SJCRH30 (cell line): ENCODE data around the gene ERG28. TPM values are rescaled to one million over a fixed set of nuclear protein-coding genes. Genes with fewer than 3 reads are reported as not detected.

Experiments used
- DNase-seq, 2 experiments: peaks; one replicate each; pipeline ENCODE4 v3.0.0-alpha.2; 2015 to 2020
- H3K27ac ChIP-seq: fragments of 250-450 bp; sonication (Bioruptor Pico); 2 replicates; pipeline ENCODE4 v1.5.1; 2020; ENCODE audit warnings: mild to moderate bottlenecking, moderate library complexity
- H3K27me3 ChIP-seq: fragments of 250-450 bp; sonication (Bioruptor Pico); 2 replicates; pipeline ENCODE4 v1.5.1; 2020; ENCODE audit warnings: mild to moderate bottlenecking, moderate library complexity
- H3K36me3 ChIP-seq: fragments of 250-450 bp; sonication (Bioruptor Pico); 2 replicates; pipeline ENCODE4 v1.5.1; 2020; ENCODE audit warnings: mild to moderate bottlenecking, moderate library complexity
- H3K4me1 ChIP-seq: fragments of 250-450 bp; sonication (Bioruptor Pico); 2 replicates; pipeline ENCODE4 v1.5.1; 2020; ENCODE audit warnings: mild to moderate bottlenecking, moderate library complexity
- H3K4me3 ChIP-seq: fragments of 250-450 bp; sonication (Bioruptor Pico); 2 replicates; pipeline ENCODE4 v1.5.1; 2020; ENCODE audit warnings: mild to moderate bottlenecking, moderate library complexity
- H3K9me3 ChIP-seq: fragments of 250-450 bp; sonication (Bioruptor Pico); replicated peaks from 2 replicates; pipeline ENCODE4 v1.5.1; 2020; ENCODE audit warnings: mild to moderate bottlenecking, moderate library complexity
- total RNA-seq: library from RNA; depleted of rRNA; stranded (reverse); fragments of >200 nt; shearing (Covaris generic); gene quantifications from 2 replicates; pipeline ENCODE4 v1.2.3, GENCODE V29; 2014

The ERG28 gene
- total RNA-seq, 1 experiment from 2014 or later = 14.1 TPM

DNA sequence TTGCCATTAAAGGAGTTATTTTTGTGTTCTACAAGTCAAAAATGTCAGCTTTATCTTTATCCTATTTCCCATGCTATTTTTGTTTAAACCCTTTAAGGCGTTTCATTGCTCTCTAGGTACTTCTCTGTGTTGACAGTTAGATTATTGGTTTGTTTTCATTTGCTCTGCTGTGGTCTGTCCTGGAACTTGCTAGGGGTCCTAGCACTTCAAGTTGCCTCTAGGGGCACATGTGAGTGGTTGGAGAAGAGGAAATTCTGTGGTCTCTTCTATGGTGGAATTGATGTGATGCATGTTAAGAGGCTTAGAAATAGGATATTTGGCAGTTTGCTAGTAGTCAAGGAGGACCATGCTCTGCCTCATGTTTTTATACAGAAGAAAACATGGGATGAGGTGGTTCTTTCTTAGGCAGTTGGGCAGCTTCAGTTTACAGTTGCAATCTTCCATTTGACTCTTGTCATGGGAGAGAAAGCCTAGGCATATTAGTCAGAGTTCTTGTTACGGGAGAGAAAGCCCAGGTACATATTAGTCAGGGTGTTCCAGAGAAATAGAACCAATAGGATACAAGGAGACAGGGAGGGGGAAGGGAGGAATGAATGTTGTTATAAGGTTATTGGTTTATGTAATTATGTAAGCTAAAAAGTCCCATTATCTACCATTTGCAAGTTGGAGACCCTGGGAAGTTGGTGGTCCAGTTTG, 14.7 kb upstream of the ERG28 start:
- peak; percentile 29 to 51 for DNase-seq
- Histone ChIP-seq H3K9me3 (no peaks in the 10 kb centered on the region), H3K36me3 (peaks cover 24% of the 10 kb centered on the region), H3K4me1 (no peaks in the 10 kb centered on the region; the same call in 1 of the 2 replicates), H3K27me3 (no peaks in the 10 kb centered on the region), H3K27ac (no peak overlapping the region), H3K4me3 (no peak overlapping the region)

DNA sequence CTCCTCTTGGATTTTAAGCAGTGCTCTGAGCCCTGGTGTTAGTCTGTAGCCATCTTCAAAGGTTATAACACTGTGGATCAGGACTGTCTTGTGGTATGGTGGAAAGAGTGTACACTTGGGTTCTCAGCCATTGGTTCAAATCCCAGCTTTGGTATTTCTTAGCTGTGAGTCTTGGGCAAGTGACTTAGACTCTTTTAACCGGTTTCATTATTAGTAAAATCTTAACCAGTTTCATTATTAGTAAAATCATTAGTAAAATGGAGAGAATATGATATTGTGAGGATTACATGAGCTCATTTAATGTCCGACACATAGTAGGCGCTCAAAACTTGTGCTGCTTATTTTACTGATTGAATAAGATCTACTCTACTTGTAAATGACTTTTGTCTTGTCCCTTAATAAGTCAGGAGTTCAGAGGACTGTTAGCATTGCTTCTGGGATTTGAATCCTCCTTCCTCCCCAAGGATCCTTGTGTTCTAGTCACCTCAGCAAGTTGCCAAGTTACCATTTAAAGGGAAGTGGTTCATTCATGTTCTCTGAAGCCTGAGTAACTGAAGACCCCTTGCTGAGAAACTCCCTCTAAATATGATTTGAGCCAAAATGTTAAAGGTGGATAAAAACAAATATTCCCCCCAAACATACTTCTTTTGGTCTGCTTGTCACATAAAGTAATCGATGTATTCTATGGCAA, 12.8 kb upstream of the ERG28 start:
- H3K4me1 ChIP-seq = no peaks in the 10 kb centered on the region; the same call in 1 of the 2 replicates
- DNase-seq = no peak
- H3K9me3 ChIP-seq = no peaks in the 10 kb centered on the region
- H3K36me3 ChIP-seq = peaks cover 31% of the 10 kb centered on the region
- H3K27me3 ChIP-seq = no peaks in the 10 kb centered on the region
- H3K27ac ChIP-seq = no peak overlapping the region
- no peak overlapping the region for H3K4me3 ChIP-seq

DNA sequence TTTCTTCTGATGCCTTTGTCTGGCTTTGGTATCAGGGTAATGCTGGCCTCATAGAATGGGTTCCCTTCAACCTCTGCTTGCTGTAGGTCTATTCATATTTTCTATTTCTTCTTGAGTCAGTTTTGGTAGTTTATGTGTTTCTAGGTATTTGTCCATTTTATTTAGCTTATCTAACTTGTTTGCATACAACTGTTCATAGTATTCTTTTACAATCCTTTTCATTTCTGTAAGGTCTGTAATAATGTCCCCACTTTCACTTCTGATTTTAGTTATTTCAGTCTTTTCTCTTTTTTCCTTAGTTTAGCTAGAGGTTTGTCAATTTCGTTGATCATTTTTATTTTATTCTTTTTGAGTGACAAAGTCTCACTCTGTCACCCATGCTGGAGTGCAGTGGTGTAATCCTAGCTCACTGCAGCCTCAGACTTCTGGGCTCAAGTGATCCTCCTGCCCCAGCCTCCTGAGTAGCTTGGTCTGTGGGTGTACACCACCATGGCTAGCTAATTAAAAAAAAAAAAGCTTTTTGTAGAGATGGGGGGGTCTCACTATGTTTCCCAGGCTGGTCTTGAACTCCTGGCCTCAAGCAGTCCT, 12.0 kb upstream of the ERG28 start:
- H3K36me3 ChIP-seq = peaks cover 33% of the 10 kb centered on the region
- no peaks in the 10 kb centered on the region; the same call in 1 of the 2 replicates for H3K4me1 ChIP-seq
- no peak overlapping the region for H3K27ac ChIP-seq
- no peaks in the 10 kb centered on the region for H3K9me3 ChIP-seq
- no peaks in the 10 kb centered on the region for H3K27me3 ChIP-seq
- H3K4me3 ChIP-seq = no peak overlapping the region
- no peak for DNase-seq

DNA sequence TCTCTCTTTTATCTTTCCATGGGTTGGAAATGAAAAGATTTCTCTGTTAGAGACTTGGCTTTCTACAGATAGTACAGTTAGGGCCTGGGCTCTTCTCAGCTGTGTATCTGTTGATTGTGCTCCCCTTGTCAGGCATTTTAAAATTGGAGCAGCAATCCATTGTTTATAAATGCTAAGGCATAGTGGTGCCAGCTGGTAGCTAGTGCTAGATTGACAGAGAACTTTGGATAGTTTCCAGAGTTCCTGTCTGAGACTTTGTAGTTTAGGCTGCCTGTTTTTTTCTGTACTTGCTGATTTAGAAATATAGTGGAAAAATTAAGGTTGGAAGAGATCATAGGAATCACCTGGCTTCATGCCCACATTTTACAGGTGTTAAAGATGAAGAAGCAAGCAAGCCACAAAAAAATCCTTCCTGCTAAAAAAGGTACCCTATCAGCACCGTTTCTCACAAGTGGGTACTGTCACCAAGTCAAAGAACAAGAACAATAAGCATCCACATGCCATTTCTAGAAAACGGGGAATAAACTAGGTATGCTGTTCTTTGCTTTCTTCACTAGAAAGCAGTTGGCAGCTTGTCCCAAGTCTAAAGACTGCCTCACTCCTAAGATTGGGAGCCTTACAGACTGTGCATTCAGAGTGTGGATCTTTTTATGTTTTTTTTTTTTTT, 6.6 kb upstream of the ERG28 start:
- no peak for DNase-seq
- no peaks in the 10 kb centered on the region; the same call in 1 of the 2 replicates for H3K4me1 ChIP-seq
- peaks cover 28% of the 10 kb centered on the region for H3K36me3 ChIP-seq
- no peaks in the 10 kb centered on the region for H3K27me3 ChIP-seq
- no peak overlapping the region for H3K27ac ChIP-seq
- H3K9me3 ChIP-seq = no peaks in the 10 kb centered on the region
- H3K4me3 ChIP-seq = no peak overlapping the region

DNA sequence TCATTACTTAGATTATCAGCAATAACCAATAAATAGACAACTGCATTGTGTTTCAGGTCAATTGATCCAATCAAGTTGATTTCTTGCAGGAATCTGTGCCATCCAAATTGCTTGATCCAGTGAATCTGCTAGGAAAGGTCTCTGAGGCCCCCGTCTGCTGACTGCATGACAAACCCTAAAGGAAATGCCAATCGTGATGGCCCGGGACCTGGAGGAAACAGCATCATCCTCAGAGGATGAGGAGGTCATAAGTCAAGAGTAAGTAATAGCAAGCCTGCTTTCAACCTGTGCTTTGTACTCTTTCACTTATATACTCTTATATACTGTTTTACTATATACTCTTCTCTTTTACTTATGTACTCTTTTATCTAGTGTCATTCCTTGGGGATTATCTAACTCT, 2.3 kb upstream of the ERG28 start:
- Histone ChIP-seq H3K36me3 (peaks cover 4% of the 10 kb centered on the region; the same call in 1 of the 2 replicates), H3K4me3 (no peak overlapping the region), H3K9me3 (no peaks in the 10 kb centered on the region), H3K4me1 (no peaks in the 10 kb centered on the region; the same call in 1 of the 2 replicates), H3K27ac (no peak overlapping the region), H3K27me3 (no peaks in the 10 kb centered on the region)
- no peak for DNase-seq

DNA sequence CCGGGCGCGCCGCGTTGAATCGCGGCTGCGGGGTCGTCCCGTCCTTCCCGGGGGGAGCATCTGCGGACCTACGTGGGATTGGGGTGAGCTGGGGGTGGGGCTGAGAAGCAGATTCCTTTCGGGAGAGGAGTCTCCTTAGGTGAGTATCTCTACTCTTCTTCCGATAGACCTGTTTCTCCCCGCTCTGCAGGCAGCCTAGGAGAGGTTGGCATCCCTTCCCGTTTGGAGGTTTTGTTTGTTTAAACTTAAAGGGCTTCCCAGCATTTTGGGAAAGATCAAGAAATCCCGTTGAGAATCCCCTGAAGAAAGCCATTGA, 781 bp upstream of the ERG28 start:
- no peak for DNase-seq
- Histone ChIP-seq H3K4me3 (peak overlapping the region; percentile 95), H3K27me3 (no peaks in the 10 kb centered on the region), H3K9me3 (no peaks in the 10 kb centered on the region), H3K27ac (peak overlapping the region; percentile 43), H3K36me3 (peaks cover 4% of the 10 kb centered on the region; the same call in 1 of the 2 replicates), H3K4me1 (no peaks in the 10 kb centered on the region)

DNA sequence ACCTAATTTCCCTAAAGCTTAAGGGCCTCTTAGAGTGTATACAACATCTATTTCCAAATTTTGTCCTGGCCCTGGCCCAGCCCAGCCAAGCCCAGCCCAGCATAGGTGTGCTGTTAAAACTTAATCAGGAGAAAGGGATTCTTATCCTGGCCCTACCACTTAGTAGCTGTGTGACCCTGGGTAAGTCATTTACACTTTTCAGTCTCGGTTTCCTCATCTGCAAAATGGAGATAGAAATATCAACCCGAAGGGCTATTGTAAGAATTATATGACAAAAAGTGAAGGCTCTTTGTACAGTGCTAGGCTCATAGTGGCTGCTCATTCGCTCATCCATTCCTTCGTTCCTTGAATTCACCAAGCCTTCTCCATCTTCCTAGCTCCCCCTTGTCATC, 442 bp downstream of the ERG28 start:
- no peak for DNase-seq
- peaks cover 6% of the 10 kb centered on the region; the same call in 1 of the 2 replicates for H3K36me3 ChIP-seq
- H3K9me3 ChIP-seq = no peaks in the 10 kb centered on the region
- H3K27me3 ChIP-seq = no peaks in the 10 kb centered on the region
- no peaks in the 10 kb centered on the region for H3K4me1 ChIP-seq
- no peak overlapping the region for H3K27ac ChIP-seq
- peak overlapping the region; percentile 95 for H3K4me3 ChIP-seq

DNA sequence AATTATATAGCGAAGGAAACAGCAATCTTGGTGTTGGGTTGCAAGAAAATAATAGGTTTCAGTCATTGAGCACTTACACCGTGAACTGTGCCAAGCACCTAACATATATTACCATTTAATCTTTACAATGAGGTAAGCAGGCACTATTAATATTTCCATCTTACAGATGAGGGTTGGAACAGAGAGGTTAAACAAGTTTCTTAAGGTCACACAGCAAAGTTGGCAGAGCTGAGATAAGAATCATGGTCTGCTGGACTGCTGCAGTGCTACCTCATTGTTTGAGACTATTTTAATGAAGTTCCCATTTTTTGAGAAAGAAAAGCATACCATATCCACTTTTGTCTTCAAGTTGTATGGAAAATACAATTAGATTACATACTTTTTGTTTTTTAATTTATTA, 1.7 kb downstream of the ERG28 start:
- Histone ChIP-seq H3K27ac (no peak overlapping the region), H3K36me3 (0 out of 2 replicates have a peak, but pooled peaks cover 5% of the 10 kb centered on the region), H3K4me1 (no peaks in the 10 kb centered on the region), H3K4me3 (no peak overlapping the region), H3K9me3 (no peaks in the 10 kb centered on the region), H3K27me3 (no peaks in the 10 kb centered on the region)
- no peak for DNase-seq

DNA sequence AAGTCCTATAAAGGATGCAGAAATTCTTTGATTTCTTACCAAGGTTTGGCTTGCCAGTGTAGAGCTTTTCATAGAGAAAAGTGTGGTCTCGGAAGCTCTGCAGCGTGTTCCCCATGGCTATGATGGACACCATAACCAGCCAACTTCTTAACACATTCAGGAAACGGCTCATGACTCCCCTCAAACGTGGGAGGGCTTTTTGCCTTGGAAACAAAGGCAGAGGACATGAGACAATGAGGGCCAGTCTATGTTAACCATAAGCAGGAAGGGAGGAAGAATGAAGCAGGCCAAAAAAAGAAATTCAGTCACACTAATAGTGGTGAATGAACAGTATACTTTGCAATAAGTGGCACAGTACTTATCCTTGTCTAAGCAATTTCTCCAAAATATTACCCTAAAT, 3.3 kb downstream of the ERG28 start:
- no peak overlapping the region for H3K27ac ChIP-seq
- H3K4me3 ChIP-seq = no peak overlapping the region
- no peaks in the 10 kb centered on the region for H3K4me1 ChIP-seq
- no peak for DNase-seq
- no peaks in the 10 kb centered on the region for H3K9me3 ChIP-seq
- H3K27me3 ChIP-seq = no peaks in the 10 kb centered on the region
- peaks cover 8% of the 10 kb centered on the region; the same call in 1 of the 2 replicates for H3K36me3 ChIP-seq

DNA sequence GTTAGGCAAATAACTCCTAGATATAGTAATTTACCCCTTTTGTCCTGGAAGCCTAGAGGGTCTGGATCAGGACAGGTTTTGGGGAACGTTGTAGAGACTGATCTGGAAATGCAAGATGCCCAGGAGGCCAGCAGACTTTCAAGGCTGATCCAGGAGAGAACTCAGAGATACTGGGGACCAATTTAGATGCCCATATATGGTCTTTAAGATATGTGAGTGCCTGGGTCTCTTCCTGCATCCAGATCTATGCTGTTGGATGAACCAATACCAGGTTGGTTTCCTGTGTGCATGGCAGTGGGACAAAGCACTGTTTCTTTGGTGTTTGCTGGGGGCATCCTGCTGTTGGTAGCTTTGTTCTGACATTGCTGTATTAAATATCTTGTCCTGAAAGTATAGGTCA, 5.4 kb downstream of the ERG28 start:
- DNase-seq = no peak
- H3K36me3 ChIP-seq = peaks cover 10% of the 10 kb centered on the region
- H3K9me3 ChIP-seq = no peaks in the 10 kb centered on the region
- no peak overlapping the region for H3K4me3 ChIP-seq
- no peaks in the 10 kb centered on the region for H3K27me3 ChIP-seq
- no peaks in the 10 kb centered on the region for H3K4me1 ChIP-seq
- no peak overlapping the region for H3K27ac ChIP-seq

DNA sequence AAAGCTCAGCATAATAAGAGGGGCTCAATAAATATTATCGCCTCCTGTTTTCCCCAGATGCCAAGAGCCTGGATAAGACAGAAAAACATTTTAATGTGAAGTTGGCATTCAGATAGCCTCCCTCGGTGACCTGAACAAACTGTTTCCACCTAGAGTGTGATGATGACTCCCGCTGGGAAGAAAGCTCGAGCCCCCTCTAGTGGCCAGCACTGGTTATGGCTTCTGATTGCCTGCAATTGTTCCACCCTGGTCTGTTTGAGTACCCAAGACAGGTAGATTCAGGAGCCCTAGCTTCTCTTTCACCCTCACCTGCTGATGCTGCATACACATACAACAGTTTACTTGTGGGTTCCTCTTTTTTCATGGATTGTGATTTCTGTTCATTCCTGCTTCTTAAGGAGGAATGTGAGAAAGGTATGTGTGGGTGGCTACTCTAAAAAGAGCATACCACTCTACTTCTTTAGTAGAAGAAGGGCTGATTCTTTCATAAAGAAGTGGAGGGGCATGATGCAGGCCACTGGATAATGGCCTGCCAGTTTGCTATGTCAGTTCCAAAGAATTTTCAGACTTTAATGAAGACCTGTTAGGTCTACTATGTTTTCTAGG, 6.4 kb downstream of the ERG28 start:
- Histone ChIP-seq H3K4me3 (no peak overlapping the region), H3K9me3 (no peaks in the 10 kb centered on the region), H3K27me3 (no peaks in the 10 kb centered on the region), H3K27ac (no peak overlapping the region), H3K4me1 (peaks cover 1% of the 10 kb centered on the region; the same call in 1 of the 2 replicates), H3K36me3 (peaks cover 12% of the 10 kb centered on the region)
- peak; percentile 57 to 83 for DNase-seq

DNA sequence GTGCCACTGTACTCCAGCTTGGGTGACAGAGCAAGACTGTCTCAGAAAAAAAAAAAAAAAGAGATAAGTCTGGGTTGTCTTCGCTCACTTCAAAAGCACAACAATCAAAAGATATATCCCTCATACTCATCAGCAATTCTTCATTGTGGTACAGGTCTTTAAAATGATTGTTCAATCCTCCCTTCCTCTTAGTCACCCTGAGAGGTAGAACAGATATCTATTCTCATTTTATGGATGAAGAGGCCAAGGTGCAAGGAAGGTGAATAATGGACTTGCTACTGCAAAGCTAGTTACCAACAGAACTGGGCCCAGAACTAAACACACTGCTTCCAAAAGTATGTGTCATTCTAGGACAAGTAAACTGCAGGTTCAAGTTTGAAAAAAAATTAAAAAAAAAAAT, 7.1 kb downstream of the ERG28 start:
- Histone ChIP-seq H3K4me3 (no peak overlapping the region), H3K36me3 (peaks cover 12% of the 10 kb centered on the region), H3K9me3 (no peaks in the 10 kb centered on the region), H3K4me1 (peaks cover 6% of the 10 kb centered on the region), H3K27ac (no peak overlapping the region), H3K27me3 (no peaks in the 10 kb centered on the region)
- no peak for DNase-seq

DNA sequence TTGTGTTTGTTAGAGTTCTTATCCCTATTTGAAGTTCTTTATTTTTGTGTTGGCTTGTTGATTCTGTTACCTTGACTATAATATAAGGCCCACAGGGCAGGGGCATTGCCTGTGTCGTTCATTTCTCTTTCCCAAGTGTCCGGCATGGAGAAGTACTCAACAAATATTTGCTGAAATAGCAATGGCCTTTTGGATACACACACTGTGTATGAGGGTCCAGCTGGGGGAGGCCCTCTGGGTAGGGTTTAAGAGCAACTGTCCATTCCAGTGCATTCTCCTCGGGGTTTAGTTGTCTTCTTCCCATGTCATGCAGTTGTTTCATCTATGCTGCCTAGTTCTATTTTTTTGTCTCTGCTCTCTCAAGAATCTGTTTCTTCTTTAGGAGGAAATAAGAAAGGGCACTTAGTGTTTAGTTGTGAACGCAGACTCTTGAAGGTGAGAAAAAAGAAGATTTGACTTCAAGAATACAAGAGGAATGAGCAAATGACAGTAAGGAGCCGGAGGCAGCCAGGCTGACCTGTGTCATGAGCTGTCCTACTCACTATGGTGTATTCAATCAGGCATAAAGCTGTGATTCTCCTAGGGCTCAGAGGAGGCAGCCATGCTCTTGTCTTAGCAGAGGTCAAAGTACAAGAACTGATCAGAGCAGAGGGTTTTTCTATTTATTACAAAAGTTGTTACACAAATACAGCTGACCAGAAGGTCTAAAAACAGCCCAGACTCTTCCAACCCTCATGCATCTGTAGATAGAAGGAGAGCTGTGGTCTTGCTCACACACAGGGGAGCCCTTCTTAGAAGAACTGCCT, 10.2 kb downstream of the ERG28 start:
- peaks cover 9% of the 10 kb centered on the region for H3K36me3 ChIP-seq
- peaks cover 34% of the 10 kb centered on the region for H3K4me1 ChIP-seq
- DNase-seq = no peak
- no peak overlapping the region for H3K4me3 ChIP-seq
- no peaks in the 10 kb centered on the region for H3K27me3 ChIP-seq
- no peak overlapping the region for H3K27ac ChIP-seq
- no peaks in the 10 kb centered on the region for H3K9me3 ChIP-seq

DNA sequence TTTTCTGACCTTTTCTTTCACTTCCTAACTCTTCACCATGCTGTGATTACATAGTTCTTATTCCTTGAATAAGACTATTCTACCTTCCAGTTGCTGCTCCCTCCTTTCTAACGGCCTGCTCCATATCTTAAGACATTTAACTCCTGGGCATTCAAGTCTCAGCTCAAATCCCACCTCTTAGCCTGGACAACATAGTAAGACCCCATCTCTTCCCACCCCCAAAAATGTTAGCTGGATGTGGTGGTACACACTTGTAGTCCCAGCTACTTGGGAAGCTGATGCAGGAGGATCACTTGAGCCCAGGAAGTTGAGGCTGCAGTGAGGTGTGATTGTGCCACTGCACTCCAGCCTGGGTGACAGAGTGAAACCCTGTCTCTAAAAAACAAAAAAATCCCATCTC, 10.9 kb downstream of the ERG28 start:
- Histone ChIP-seq H3K27ac (no peak overlapping the region), H3K9me3 (no peaks in the 10 kb centered on the region), H3K4me3 (no peak overlapping the region), H3K27me3 (no peaks in the 10 kb centered on the region), H3K4me1 (peaks cover 41% of the 10 kb centered on the region), H3K36me3 (peaks cover 9% of the 10 kb centered on the region)
- DNase-seq = no peak
